DMS153 (cell line): ENCODE data around the gene CAB39.

ENCODE experiments used
- DNase-seq: peaks from one replicate; lab custom pipeline; 2025; lab: John Stamatoyannopoulos, UW

The CAB39 gene

DNA sequence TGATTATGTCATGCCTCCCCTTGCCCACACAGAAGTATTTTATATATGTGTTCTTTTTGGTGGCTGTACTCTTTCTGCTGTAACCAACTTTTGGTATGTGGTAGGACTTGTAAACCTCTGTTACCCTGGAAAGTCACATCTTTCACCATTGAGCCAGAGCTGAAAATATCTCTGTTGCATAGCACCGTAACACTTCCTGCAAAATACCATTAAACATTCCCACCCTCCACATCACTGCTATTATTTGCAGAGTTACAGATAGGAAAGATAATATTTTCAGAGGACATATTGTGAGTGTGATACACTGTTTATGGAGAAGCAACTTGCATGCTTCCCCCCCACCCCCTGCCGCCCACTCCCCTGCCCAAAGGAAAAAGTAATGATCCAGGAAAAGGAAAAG is 44.8 kb downstream of the CAB39 start:
- no peak for DNase-seq

DNA sequence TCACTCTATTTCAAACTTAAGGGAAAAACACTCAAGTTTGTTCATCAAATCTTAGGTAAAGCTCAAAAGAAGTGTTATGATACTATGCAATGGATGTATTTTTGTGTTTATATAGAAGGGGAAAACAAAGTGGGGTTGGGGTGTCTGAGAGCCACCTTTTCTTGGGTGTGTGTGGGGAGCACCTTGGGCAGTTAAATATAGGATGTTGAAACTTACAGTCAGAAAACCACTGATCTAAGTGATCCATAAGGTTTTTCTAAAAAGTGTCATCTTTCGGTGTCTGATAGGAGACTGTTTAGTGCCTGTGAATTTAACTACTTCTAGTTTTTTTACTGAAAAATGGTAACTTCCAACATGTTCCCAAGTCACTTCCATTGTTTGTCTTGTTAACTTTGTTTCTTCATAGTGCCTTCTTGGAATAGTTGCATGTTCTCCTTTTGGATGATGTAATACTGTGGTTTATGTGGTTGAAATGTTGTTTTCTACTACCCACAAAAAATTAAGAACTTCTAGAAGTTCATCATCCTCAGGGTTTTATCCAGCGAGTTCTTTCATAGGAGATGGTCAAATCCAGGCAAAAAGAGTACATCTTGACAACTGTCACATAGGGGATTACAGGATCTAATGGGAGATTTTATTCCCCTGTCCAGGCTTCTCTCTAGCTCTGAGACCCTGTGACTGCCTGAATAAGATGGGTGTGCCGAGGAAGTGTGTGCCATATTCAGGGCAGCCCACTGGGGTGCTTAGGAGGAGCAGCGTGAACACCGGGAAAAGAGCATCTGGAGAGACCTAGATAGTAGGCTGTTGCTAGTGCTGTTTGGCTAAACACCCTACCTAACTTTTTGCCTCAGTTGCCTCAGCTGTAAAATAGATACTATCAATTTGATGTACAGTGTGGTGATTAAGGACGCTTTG is 46.2 kb downstream of the CAB39 start:
- DNase-seq, result no peak

DNA sequence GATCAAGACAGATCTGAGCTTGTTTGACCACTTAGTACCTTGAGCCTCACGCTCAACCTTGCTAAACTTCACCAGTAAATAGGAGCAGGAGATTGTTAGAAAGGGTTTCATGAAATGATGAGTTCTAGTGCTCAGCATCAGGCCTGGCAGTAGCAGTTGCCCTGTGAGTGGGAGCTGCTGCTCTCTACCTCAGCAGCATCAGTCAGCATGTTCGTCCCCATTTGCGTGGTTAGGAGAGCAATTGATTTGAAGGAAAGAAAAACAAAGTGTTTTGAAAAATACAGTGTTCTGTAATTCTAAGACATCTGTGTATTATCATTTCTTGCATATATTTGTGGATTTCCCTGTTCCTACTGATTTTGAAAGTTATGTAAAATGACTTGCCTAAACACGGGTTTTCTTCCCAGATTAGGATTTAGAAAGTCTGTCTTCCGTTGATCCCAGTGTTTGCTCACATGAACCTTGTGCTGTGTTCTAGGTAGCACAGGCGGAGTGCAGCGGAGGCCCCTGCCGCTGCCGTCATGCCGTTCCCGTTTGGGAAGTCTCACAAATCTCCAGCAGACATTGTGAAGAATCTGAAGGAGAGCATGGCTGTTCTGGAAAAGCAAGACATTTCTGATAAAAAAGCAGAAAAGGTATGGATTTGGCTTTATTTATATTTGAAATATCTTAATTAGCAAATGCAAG is 47.0 kb downstream of the CAB39 start:
- no peak for DNase-seq

DNA sequence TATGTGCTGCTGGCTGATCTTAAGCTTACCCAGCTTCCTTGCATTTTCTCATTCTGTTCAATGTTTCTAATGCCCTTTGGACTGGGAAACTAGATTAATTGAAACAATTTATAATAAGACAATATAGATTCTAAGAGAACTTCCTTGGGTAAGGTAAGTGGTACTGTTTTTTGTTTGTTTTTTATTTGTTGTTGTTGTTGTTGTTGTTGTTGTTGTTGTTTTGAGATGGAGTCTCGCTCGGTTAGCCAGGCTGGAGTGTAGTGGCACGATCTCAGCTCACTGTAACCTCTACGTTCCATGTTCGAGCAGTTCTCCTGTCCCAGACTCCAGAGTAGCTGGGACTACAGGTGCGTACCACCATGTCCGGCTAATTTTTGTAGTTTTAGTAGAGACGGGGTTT is 49.1 kb downstream of the CAB39 start:
- DNase-seq, result no peak

DNA sequence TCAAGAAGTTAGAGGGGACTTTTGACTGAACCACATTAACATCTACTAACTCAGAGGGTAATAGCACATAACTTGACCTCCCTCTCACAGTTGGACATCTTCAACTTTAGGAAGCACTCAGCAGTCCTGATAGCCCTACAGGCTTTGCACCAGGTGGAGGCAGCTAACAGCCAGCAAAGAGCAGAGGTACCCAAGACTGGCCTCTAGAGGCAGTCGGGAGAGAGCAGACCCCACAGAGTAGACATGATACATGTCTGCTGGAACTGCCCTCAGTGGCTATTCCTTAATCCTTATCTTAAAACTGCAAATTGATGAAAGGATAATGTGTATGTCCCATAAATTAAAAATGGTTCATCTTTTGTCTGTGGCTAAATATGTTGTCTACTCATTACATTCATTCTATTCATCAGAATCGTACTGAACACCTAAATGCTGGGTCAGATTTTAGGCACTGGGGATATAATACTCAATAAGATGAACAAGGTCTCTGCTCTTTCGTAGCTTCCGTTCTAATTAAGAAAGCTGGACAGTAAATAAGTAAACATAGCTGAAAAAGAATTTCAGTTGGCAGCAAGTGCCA is 49.8 kb downstream of the CAB39 start:
- no peak for DNase-seq

DNA sequence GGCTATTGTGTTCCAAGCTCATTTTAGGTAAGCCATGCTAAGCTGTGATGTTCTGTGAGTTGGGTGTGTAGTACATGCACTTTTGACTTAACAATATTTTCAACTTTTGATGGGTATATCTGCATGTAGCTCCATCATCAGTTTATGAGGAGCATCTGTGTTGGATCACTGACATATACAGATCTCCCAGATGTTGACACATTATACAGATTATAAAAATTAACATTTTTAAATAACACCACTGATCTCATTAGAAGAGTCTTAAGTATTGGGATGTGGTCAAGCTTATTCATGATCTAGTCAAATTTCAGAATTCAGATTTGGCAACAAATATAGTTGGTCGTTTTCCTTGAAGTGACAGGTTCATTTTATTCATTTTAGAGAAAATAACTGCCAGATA is 51.7 kb downstream of the CAB39 start:
- no peak for DNase-seq

DNA sequence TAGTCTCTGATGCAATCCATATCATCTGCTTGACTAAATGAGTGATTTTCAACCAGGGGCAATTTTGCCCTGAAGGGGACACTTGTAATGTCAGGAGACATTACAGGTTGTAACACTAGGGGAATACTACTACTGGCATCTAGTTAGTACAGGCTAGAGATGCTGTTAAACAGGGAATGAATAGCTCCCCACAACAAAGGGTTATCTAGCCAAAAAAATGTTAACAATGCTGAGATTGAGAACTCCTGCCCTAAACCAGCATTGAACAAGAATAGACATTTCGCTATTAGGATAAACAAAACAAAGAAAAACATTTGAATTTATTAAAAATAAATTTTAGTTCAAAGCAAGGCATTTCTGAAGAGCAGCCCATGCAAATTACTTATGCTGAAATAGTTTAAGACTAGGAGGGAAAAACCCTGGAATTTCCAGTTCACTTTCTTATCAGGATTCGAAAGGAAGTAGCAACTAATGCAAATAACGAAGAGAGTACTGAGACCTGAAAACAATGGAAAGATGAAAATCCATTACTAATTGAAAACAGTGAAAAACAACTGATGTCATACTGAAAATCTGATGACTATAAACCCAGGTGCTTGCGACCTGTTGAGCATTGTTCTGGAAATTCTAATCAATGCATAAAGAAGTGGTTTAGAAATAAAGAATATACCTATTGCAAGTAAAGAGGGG is 53.1 kb downstream of the CAB39 start:
- no peak for DNase-seq

DNA sequence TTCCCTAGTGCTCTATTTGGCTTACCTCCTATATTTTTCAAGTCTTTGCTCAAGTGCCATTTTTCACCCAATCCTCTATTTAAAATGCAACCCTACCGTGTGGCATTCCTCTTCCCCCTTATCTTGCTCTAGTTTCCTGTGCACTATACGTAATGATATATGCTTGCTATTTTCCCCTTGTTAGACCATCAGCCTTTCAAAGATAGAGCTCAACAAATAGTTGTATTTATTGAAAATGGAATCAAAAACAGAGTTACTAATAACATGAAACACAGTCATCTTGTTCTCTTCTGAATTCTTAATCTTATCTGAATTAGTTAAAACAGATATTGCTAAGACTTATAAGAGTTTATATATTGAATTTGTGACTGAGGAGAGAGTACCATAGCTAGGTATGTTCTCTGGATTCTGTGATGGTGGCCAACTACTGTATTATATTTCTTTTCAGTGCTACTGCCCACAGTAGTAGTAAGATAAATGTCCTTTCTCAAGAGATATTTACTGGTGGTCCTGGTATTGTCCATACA is 55.3 kb downstream of the CAB39 start:
- no peak for DNase-seq

DNA sequence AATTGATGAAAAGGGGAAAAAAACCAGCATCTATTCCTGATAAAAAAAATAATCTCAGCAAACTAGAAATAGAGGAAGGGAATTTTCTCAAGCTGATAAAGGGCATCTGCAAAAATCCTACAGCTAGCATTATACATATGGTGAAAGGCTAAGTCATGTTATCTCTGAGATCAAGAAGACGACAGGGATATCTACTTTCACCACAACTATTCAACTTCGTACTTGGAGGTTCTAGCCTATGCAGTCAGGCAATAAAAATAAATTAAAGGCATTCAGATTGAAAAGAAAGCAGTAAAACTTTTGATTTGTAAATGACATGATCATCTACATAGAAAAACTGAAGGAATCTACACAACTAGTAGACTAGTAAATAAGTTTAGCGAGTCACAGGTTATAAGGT is 58.2 kb downstream of the CAB39 start:
- DNase-seq, result no peak

DNA sequence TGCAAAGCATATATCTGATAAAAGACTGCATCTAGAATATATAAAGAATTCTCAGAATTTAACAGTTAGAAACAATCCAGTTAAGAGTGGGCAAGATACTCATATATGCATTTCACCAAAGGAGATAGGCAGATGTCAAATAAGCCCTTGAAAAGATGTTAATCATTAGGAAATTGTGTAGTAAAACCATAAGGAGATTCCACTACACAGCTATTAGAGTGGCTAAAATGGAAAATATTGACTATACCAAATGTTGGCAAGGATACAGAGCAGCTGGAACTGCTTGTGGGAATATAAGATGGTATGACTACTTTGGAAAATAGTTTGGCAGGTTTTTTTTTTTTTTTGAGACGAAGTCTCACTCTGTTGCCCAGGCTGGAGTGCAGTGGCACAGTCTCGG is 59.5 kb downstream of the CAB39 start:
- DNase-seq, result no peak

DNA sequence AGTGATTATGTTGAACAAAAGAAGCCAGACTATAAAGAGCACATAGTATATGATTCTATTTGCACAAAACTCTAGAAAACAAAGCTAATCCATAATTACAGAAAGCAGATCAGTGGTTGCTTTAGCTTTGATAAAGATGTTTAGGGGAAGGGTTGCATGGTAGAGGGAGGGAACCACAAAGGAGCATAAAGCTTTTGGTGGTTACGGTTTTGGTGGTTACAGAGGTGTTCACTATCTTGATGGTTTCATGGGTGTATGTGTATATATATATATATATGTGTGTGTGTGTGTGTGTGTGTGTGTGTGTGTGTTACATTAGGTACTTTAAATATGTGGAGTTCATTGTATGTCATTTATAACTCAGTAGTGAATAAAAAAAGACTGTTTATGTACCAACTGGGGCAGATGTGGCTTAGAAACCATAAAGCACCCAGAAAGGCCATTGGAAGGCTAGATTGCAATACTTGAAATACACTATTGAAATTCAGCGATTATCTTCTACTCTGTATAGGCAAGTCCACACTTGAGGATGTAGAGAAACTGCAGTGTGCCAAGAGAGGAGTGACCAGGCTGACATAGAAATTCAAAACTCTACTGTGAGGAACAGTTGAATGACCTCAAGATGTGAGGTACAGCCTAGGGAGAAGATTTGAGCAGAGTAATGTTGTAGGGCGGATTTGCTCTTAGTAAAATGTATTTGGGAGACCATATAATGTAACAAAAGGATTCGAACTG is 60.6 kb downstream of the CAB39 start:
- no peak for DNase-seq

DNA sequence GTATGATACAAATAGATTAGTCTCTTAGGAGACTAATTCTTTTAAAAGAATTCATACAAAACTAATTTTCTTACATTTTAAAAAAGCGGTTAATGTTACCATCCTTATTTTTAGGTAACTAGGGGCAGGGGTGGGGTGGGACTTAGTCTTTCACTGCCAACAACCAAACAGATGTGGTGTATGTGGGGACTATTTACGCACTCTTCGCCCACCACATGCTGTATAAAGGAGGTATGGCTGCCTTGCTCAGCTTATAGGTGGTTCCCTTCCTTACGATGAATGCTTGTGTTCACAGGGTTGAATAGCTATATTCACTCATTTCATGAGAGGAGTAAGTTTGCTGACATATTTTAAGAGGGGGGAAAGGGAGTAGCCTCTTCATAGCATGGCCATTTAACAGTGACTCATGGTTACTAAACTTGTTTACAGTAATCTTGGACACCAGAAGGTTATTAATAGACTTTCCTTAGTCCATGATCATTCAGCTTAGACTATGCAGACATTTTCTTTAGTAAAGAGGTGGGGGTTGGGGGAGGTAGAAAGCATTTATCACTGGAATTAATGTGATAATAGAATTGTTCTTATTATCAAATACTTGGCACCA is 61.8 kb downstream of the CAB39 start:
- no peak for DNase-seq

DNA sequence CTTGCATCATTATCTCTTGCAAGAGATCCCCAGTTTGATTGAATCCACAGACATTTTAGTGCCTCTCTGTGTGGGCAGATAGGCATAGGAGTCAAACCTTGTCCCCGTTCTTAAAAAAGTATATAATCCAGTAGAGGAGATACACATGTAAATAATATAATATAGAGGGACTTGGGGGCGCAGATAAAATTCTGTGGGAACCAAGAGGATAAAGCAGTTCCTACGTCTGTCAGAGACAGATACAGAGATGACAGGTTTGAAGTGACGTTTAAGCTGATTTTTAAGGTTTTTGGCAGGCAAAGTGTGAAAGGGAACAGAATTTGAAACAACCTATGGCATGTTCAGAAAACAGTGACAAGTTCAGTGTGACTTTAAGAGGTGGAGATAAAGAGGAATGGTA is 63.1 kb downstream of the CAB39 start:
- DNase-seq, result no peak

DNA sequence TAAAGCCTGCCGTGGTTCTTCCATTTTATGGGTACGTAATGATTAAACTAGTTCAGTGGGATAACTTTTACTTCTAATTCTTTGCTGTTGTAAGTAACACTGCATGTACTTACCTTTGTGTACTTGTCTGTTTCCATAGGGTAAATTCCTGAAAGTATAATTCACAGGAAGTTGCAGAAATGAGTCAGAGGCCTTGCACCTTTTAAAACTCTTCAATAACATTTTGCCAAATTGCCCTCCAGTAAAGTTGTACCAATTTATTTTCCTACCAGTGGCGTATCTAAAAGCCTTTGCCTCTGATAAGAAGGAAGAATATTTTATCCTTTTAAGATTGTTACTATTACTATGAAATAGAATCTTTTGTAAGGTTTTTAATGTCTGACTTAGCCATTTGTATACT is 65.1 kb downstream of the CAB39 start:
- DNase-seq, result no peak

DNA sequence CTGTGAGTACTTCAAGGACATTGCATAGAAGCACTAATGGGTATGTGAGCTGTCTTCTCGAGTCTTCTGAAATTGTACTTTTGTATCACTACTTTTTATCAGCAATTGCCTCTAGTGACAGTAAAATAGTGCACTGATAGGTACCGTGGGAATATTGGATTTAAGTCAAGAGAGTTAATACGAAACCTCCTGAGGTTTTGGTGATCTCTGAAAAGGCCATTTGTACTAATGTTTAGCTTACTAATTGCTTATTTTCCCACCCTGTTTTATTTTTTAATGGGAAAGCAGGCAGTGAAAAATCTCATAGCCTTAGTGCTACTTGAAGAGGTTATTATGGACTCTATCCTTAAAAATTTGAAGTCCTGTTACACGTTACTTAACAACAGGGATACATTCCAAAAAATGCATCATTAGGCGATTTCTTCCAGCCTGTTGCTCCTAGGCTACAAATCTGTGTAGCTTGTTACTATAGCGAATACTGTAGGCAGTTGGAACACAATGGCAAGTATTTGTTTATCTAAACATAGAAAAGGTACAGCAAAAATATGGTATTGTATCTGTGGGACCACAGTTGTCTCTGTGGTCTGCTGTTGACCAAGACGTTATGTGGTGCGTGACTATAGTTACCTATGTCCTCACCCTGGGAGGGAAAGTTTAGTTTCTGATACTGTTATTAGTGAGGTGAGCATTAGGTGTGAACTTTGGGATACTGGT is 65.9 kb downstream of the CAB39 start:
- DNase-seq, result no peak

DNA sequence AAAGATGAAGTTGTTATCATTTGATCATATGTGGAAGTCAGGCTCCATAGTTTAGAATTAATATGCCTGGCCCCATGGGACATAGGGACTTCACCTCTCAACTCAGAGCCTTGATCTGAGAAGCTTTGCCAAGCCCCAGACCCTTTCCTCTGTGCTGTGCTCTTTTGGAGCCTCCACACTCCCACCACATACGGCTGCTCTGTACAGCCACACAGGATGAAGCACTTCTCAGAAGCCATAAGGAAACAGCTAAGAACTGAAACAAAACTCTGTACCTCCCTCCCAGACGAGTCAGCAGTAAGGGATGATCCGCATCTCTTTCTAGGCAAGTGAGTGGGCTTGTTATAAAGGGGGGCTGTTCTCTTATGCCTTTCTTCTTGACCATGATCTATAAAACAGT is 66.5 kb downstream of the CAB39 start:
- DNase-seq, result no peak

DNA sequence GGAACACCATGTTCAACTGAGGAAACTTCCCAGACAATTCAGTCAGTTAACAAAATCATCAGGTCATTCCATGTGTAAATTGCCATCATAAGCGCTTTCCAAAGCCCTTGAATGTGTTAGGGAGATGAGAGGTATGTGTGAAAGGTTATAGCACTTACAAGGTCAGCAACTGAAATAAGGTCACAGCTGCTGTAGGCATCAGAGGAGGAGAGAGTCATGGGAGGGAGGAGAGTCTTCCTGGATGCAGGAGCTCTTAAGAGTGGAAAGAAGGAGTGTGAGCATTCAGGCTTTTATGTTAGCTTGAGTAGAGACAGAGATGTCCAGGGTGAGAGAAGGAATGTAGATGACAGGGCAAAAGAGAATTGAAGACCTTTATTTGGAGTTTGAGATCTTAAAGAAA is 67.0 kb downstream of the CAB39 start:
- no peak for DNase-seq

DNA sequence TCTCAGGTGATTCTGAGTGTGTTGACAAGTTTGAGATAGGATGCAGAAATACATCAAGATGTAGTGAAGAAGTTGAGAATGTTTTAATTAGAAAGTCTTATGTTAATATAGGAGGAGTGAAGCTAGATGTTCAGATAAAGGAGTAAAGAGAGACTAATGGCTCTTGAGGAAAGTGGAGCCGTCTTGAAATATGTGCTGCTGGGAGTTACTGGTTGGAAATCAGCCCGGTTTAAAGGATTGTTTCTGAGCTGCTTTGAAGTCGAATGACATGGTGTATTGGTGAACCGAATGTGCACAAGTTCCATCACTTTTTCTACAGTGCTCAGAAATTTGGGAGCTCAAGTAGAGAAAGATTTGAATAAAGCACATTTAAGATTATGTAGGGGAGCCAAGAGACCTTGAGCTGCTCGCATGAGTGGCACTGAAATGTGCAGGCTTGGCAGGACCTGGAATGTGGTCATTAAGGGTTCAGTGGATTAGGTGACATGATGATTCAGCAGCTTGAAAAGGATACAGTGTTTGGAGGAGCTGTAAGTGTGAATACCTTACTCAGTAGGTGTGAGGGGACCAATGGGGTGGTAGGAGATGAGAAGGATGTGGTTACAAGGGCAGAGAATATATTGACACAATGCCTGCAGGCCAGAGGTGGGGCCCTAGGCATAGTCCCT is 68.6 kb downstream of the CAB39 start:
- no peak for DNase-seq

DNA sequence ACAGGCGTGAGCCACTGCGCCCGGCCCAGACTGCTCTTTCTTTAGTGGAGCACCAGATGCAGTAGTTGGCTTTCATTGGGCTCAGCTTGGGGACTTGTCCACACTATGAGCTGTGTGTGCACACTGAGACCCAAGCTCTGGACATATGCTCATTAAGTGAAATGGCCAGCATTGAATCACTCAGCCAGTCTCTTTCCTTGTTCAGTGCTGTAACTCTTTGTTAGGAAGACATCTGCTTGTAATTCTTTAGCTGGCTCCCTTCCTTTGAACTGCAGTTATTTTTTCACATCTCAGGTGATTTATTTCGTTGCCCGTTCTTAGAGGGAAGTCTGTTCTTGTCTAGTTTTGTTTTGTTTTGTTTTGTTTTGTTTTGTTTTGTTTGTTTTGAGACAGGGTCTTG is 70.5 kb downstream of the CAB39 start:
- no peak for DNase-seq

DNA sequence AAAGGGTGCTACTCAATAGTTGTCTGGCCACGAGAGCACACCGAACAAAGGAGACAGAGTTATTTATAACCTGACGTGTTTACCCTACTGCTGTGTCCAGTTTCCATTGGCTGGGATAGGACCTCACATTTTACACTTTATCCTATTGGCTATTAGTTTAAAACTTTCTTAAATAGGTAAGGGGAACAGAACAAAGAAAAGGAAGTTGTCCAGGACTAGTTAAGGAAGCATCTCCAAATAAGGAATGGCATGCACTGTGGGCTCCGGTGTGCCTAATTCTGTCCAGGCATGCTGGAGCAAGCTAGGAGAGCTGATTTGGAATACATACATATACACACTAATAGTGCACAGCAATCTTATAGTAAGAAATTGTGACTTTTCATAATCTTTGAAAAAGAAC is 72.2 kb downstream of the CAB39 start:
- no peak for DNase-seq
